ENCODE measurements around the gene PER1. TPM values are rescaled to one million over a fixed set of nuclear protein-coding genes. Genes with fewer than 3 reads are reported as not detected.
A peak's percentile ranks its signal among the peaks of the same experiment; 100 is the strongest.

PER1 gene
- total RNA-seq, 2 experiments from 2014 or later: 53.5 to 56.6 TPM

GRCh38 chr17:8149419-8150193, 2.6 kb downstream of the PER1 start:
- H3K27ac Mint-ChIP-seq: peak overlapping the region; percentile 16
- no peak for DNase-seq
- peak overlapping the region; percentile 84 for H3K4me3 Mint-ChIP-seq
- POLR2A ChIA-PET: interaction anchor here (0.6 to 16.5 kb wide), 4 partner anchors 10 to 60 kb away, joined by 3 to 653 read pairs (median 20); partner anchors contain the start of genes TMEM107 and VAMP2
- H3K36me3 Mint-ChIP-seq (ENCODE audit: low read depth): peaks cover 58% of the 10 kb centered on the region
- CTCF ChIA-PET: interaction anchor here (0.6 to 3.4 kb wide), 3 partner anchors 11 to 98 kb away, joined by 3 to 22 read pairs (median 12); partner anchors contain the start of gene CTC1
- no peaks in the 10 kb centered on the region for H3K9me3 Mint-ChIP-seq
- H3K27me3 Mint-ChIP-seq: no peaks in the 10 kb centered on the region
- H3K4me1 Mint-ChIP-seq: peaks cover 35% of the 10 kb centered on the region

- Mint-ChIP-seq H3K9me3 (no peaks in the 10 kb centered on the region), H3K36me3 (ENCODE audit: low read depth) (peaks cover 65% of the 10 kb centered on the region), H3K4me1 (peaks cover 33% of the 10 kb centered on the region), H3K27me3 (no peaks in the 10 kb centered on the region), H3K4me3 (no peak overlapping the region), H3K27ac (no peak overlapping the region)
- POLR2A ChIA-PET: interaction anchor here (1.3 to 16.5 kb wide), 6 partner anchors 9 to 26 kb away, joined by 3 to 653 read pairs (median 17); partner anchors contain the start of genes TMEM107 and VAMP2
- no peak for DNase-seq
- CTCF ChIA-PET: interaction anchor here (0.9 to 3.4 kb wide), 2 partner anchors 10 kb away, joined by 5 to 22 read pairs; no protein-coding TSS in a partner anchor
Observed at GRCh38 chr17:8148560-8148959, 3.6 kb downstream of the PER1 start.

- ChIA-PET POLR2A (interaction anchor here (1.3 to 4.3 kb wide), 4 partner anchors 9 to 25 kb away, joined by 3 to 37 read pairs (median 17); no protein-coding TSS in a partner anchor), CTCF (interaction anchor here (0.9 kb wide), 1 partner anchor 9 kb away, joined by 5 read pairs; no protein-coding TSS in a partner anchor)
- Mint-ChIP-seq H3K36me3 (ENCODE audit: low read depth) (peaks cover 60% of the 10 kb centered on the region), H3K27me3 (no peaks in the 10 kb centered on the region), H3K27ac (no peak overlapping the region), H3K4me1 (peaks cover 27% of the 10 kb centered on the region), H3K9me3 (no peaks in the 10 kb centered on the region), H3K4me3 (no peak overlapping the region)
- DNase-seq: no peak
Observed at GRCh38 chr17:8147805-8148404, 4.3 kb downstream of the PER1 start.

- H3K4me3 Mint-ChIP-seq: no peak overlapping the region
- no peaks in the 10 kb centered on the region for H3K9me3 Mint-ChIP-seq
- peaks cover 61% of the 10 kb centered on the region for H3K36me3 Mint-ChIP-seq (ENCODE audit: low read depth)
- H3K27ac Mint-ChIP-seq: peak overlapping the region; percentile 40
- peaks cover 20% of the 10 kb centered on the region for H3K4me1 Mint-ChIP-seq
- H3K27me3 Mint-ChIP-seq: no peaks in the 10 kb centered on the region
- ChIA-PET POLR2A (interaction anchor here (1.3 to 4.3 kb wide), 4 partner anchors 8 to 26 kb away, joined by 3 to 37 read pairs (median 17); no protein-coding TSS in a partner anchor), CTCF (interaction anchor here (0.9 kb wide), 1 partner anchor 8 kb away, joined by 5 read pairs; no protein-coding TSS in a partner anchor)
- DNase-seq: no peak
Observed at GRCh38 chr17:8147141-8147804, 4.9 kb downstream of the PER1 start.

GRCh38 chr17:8146381-8147140, 5.6 kb downstream of the PER1 start:
- CTCF ChIA-PET: no interaction called here
- POLR2A ChIA-PET: interaction anchor here (3.2 to 4.1 kb wide), 2 partner anchors 11 to 27 kb away, joined by 15 to 19 read pairs; no protein-coding TSS in a partner anchor
- H3K27me3 Mint-ChIP-seq: no peaks in the 10 kb centered on the region
- H3K4me1 Mint-ChIP-seq: peaks cover 16% of the 10 kb centered on the region
- no peak overlapping the region for H3K4me3 Mint-ChIP-seq
- no peak for DNase-seq
- H3K36me3 Mint-ChIP-seq (ENCODE audit: low read depth): peaks cover 67% of the 10 kb centered on the region
- peak overlapping the region; percentile 40 for H3K27ac Mint-ChIP-seq
- no peaks in the 10 kb centered on the region for H3K9me3 Mint-ChIP-seq

GRCh38 chr17:8145811-8146210, 6.4 kb downstream of the PER1 start:
- ChIA-PET POLR2A (interaction anchor here (3.2 to 4.1 kb wide), 2 partner anchors 12 to 28 kb away, joined by 15 to 19 read pairs; no protein-coding TSS in a partner anchor), CTCF (no interaction called here)
- no peaks in the 10 kb centered on the region for H3K27me3 Mint-ChIP-seq
- no peak overlapping the region for H3K27ac Mint-ChIP-seq
- no peak for DNase-seq
- peaks cover 12% of the 10 kb centered on the region for H3K4me1 Mint-ChIP-seq
- H3K9me3 Mint-ChIP-seq: no peaks in the 10 kb centered on the region
- peaks cover 75% of the 10 kb centered on the region for H3K36me3 Mint-ChIP-seq (ENCODE audit: low read depth)
- H3K4me3 Mint-ChIP-seq: no peak overlapping the region

- POLR2A ChIA-PET: interaction anchor here (1.8 to 4.1 kb wide), 2 partner anchors 20 to 29 kb away, joined by 4 to 19 read pairs; no protein-coding TSS in a partner anchor
- Mint-ChIP-seq H3K36me3 (ENCODE audit: low read depth) (peaks cover 68% of the 10 kb centered on the region), H3K27me3 (no peaks in the 10 kb centered on the region), H3K27ac (no peak overlapping the region), H3K4me1 (peaks cover 2% of the 10 kb centered on the region), H3K9me3 (no peaks in the 10 kb centered on the region), H3K4me3 (no peak overlapping the region)
- no peak for DNase-seq
- CTCF ChIA-PET: no interaction called here
Observed at GRCh38 chr17:8144401-8145231, 7.6 kb downstream of the PER1 start.

- Mint-ChIP-seq H3K36me3 (ENCODE audit: low read depth) (peaks cover 61% of the 10 kb centered on the region), H3K27me3 (no peaks in the 10 kb centered on the region)
- POLR2A ChIA-PET: interaction anchor here (1.1 to 6.9 kb wide), 4 partner anchors 12 to 103 kb away, joined by 4 to 62 read pairs (median 6); no protein-coding TSS in a partner anchor
Observed at GRCh38 chr17:8143581-8144400, 8.4 kb downstream of the PER1 start.

GRCh38 chr17:8142887-8143580, 9.2 kb downstream of the PER1 start:
- H3K4me3 Mint-ChIP-seq: no peak overlapping the region
- no peak for DNase-seq
- POLR2A ChIA-PET: interaction anchor here (1.1 to 6.9 kb wide), 4 partner anchors 12 to 104 kb away, joined by 4 to 62 read pairs (median 6); no protein-coding TSS in a partner anchor

More at GRCh38 chr17:8143581-8144400, 8.4 kb downstream of the PER1 start:
- Mint-ChIP-seq H3K4me1 (no peaks in the 10 kb centered on the region), H3K27ac (no peak overlapping the region), H3K9me3 (no peaks in the 10 kb centered on the region), H3K4me3 (no peak overlapping the region)
- no peak for DNase-seq
- CTCF ChIA-PET: no interaction called here

GRCh38 chr17:8142158-8142886, 9.9 kb downstream of the PER1 start:
- ChIA-PET POLR2A (interaction anchor here (5.5 to 9.7 kb wide), 3 partner anchors 7 to 32 kb away, joined by 37 to 100 read pairs (median 62); no protein-coding TSS in a partner anchor), CTCF (no interaction called here)
- Mint-ChIP-seq H3K27me3 (no peaks in the 10 kb centered on the region), H3K4me1 (no peaks in the 10 kb centered on the region), H3K27ac (no peak overlapping the region), H3K36me3 (ENCODE audit: low read depth) (peaks cover 48% of the 10 kb centered on the region), H3K4me3 (no peak overlapping the region), H3K9me3 (no peaks in the 10 kb centered on the region)
- DNase-seq: no peak

More at GRCh38 chr17:8142887-8143580, 9.2 kb downstream of the PER1 start:
- Mint-ChIP-seq H3K27ac (no peak overlapping the region), H3K4me1 (no peaks in the 10 kb centered on the region), H3K36me3 (ENCODE audit: low read depth) (peaks cover 54% of the 10 kb centered on the region), H3K9me3 (no peaks in the 10 kb centered on the region), H3K27me3 (no peaks in the 10 kb centered on the region)
- CTCF ChIA-PET: no interaction called here
